BLaER1 treated with 17β-estradiol and CSF1 and Interleukin-3, amounts not matched to agents 10 nM and 100 nM (cell line): ENCODE measurements around the gene SDK1.

Experiments
- H3K27ac ChIP-seq, 11 experiments: shearing (Covaris generic); formaldehyde crosslinking; 2 replicates each; pipeline ENCODE4 v1.8.1; 2022
- H3K27me3 ChIP-seq, 11 experiments: shearing (Covaris generic); formaldehyde crosslinking; 2 replicates each; pipeline ENCODE4 v1.8.1; 2022
- H3K36me3 ChIP-seq, 11 experiments: shearing (Covaris generic); formaldehyde crosslinking; 2 replicates each; pipeline ENCODE4 v1.8.1; 2022
- H3K4me1 ChIP-seq, 10 experiments: shearing (Covaris generic); formaldehyde crosslinking; 2 replicates each; pipeline ENCODE4 v1.8.1; 2022
- H3K4me2 ChIP-seq, 11 experiments: shearing (Covaris generic); formaldehyde crosslinking; 2 replicates each; pipeline ENCODE4 v1.8.1; 2022
- H3K4me3 ChIP-seq, 10 experiments: shearing (Covaris generic); formaldehyde crosslinking; 2 replicates each; pipeline ENCODE4 v1.8.1; 2022
- H3K9ac ChIP-seq, 11 experiments: shearing (Covaris generic); formaldehyde crosslinking; 2 replicates each; pipeline ENCODE4 v1.8.1; 2022
- H3K9me3 ChIP-seq, 11 experiments: shearing (Covaris generic); formaldehyde crosslinking; replicated peaks in 1 of 11; 2 replicates each; pipeline ENCODE4 v1.8.1; 2022
- H4K20me1 ChIP-seq, 11 experiments: shearing (Covaris generic); formaldehyde crosslinking; 2 replicates each; pipeline ENCODE4 v1.8.1; 2022
- Cebpa-rat ChIP-seq, 11 experiments: shearing (Covaris generic); IDR thresholded peaks; 2 replicates each; pipeline ENCODE4 v1.8.1; 2022

Gene SDK1

GRCh38 chr7:3451701-3452100 lies 150.6 kb downstream of the SDK1 start:
- Histone ChIP-seq H3K4me2 (no peak overlapping the region), H3K4me1 (no peaks in the 10 kb centered on the region), H3K9me3 (peaks cover 0 to 2% (median 0%) of the 10 kb centered on the region in 11 experiments; a peak in 4 of 22 replicates), H3K27me3 (no peaks in the 10 kb centered on the region), H4K20me1 (no peaks in the 10 kb centered on the region), H3K36me3 (no peaks in the 10 kb centered on the region), H3K9ac (no peak overlapping the region), H3K4me3 (no peak overlapping the region), H3K27ac (no peak overlapping the region)
- no peak for TF ChIP-seq Cebpa-rat (IDR thresholded peaks at IDR 0.05)

GRCh38 chr7:3453398-3453797 lies 152.3 kb downstream of the SDK1 start:
- Histone ChIP-seq H3K4me1 (no peaks in the 10 kb centered on the region), H3K9me3 (no peaks in the 10 kb centered on the region; a peak in 2 of 22 replicates), H3K4me2 (no peak overlapping the region), H3K27me3 (no peaks in the 10 kb centered on the region), H3K27ac (no peak overlapping the region), H4K20me1 (no peaks in the 10 kb centered on the region), H3K9ac (no peak overlapping the region), H3K36me3 (no peaks in the 10 kb centered on the region), H3K4me3 (no peak overlapping the region)
- TF ChIP-seq Cebpa-rat (IDR thresholded peaks at IDR 0.05) = no peak

GRCh38 chr7:3455806-3456595 lies 154.9 kb downstream of the SDK1 start:
- Histone ChIP-seq H3K27me3 (no peaks in the 10 kb centered on the region), H3K4me2 (no peak overlapping the region), H3K9ac (no peak overlapping the region), H3K4me1 (no peaks in the 10 kb centered on the region), H3K27ac (no peak overlapping the region), H4K20me1 (no peaks in the 10 kb centered on the region), H3K36me3 (no peaks in the 10 kb centered on the region), H3K4me3 (no peak overlapping the region), H3K9me3 (no peaks in the 10 kb centered on the region; a peak in 2 of 22 replicates)
- no peak for TF ChIP-seq Cebpa-rat (IDR thresholded peaks at IDR 0.05)

- Histone ChIP-seq H3K9me3 (no peaks in the 10 kb centered on the region; a peak in 2 of 22 replicates), H3K27me3 (no peaks in the 10 kb centered on the region), H3K4me1 (no peaks in the 10 kb centered on the region), H3K36me3 (no peaks in the 10 kb centered on the region), H3K27ac (no peak overlapping the region), H3K9ac (no peak overlapping the region), H3K4me2 (no peak overlapping the region), H4K20me1 (no peaks in the 10 kb centered on the region), H3K4me3 (no peak overlapping the region)
- TF ChIP-seq Cebpa-rat (IDR thresholded peaks at IDR 0.05) = no peak
These were observed 158.1 kb downstream of the SDK1 start for GRCh38 chr7:3459111-3459510.

GRCh38 chr7:3461923-3462322 lies 160.9 kb downstream of the SDK1 start:
- TF ChIP-seq Cebpa-rat (IDR thresholded peaks at IDR 0.05) = no peak
- no peaks in the 10 kb centered on the region for H3K36me3 ChIP-seq
- H3K9ac ChIP-seq = no peak overlapping the region
- H3K4me2 ChIP-seq = no peak overlapping the region
- no peak overlapping the region for H3K27ac ChIP-seq
- H3K4me1 ChIP-seq = no peaks in the 10 kb centered on the region
- no peaks in the 10 kb centered on the region; a peak in 1 of 22 replicates for H3K9me3 ChIP-seq
- H3K27me3 ChIP-seq = no peaks in the 10 kb centered on the region
- no peak overlapping the region for H3K4me3 ChIP-seq
- H4K20me1 ChIP-seq = no peaks in the 10 kb centered on the region

- Histone ChIP-seq H3K9ac (no peak overlapping the region), H3K9me3 (no peaks in the 10 kb centered on the region), H3K27ac (no peak overlapping the region), H4K20me1 (no peaks in the 10 kb centered on the region), H3K27me3 (no peaks in the 10 kb centered on the region), H3K4me2 (no peak overlapping the region), H3K4me1 (no peaks in the 10 kb centered on the region), H3K4me3 (no peak overlapping the region), H3K36me3 (no peaks in the 10 kb centered on the region)
- no peak for TF ChIP-seq Cebpa-rat (IDR thresholded peaks at IDR 0.05)
These were observed 162.6 kb downstream of the SDK1 start for GRCh38 chr7:3463696-3464095.

- Histone ChIP-seq H3K4me3 (no peak overlapping the region), H3K36me3 (no peaks in the 10 kb centered on the region), H4K20me1 (no peaks in the 10 kb centered on the region), H3K27me3 (no peaks in the 10 kb centered on the region), H3K9me3 (no peaks in the 10 kb centered on the region), H3K4me1 (no peaks in the 10 kb centered on the region), H3K27ac (no peak overlapping the region), H3K9ac (no peak overlapping the region), H3K4me2 (no peak overlapping the region)
- TF ChIP-seq Cebpa-rat (IDR thresholded peaks at IDR 0.05) = no peak
These were observed 164.0 kb downstream of the SDK1 start for GRCh38 chr7:3464900-3465622.

- no peaks in the 10 kb centered on the region for H3K27me3 ChIP-seq
- H3K9ac ChIP-seq = no peak overlapping the region
- no peak overlapping the region for H3K4me2 ChIP-seq
- no peak overlapping the region for H3K4me3 ChIP-seq
- H4K20me1 ChIP-seq = no peaks in the 10 kb centered on the region
- H3K36me3 ChIP-seq = no peaks in the 10 kb centered on the region
- H3K4me1 ChIP-seq = no peaks in the 10 kb centered on the region
- TF ChIP-seq Cebpa-rat (IDR thresholded peaks at IDR 0.05) = no peak
- H3K27ac ChIP-seq = no peak overlapping the region
- H3K9me3 ChIP-seq = no peaks in the 10 kb centered on the region
These were observed 165.2 kb downstream of the SDK1 start for GRCh38 chr7:3466261-3466660.

GRCh38 chr7:3469641-3470040 lies 168.6 kb downstream of the SDK1 start:
- Histone ChIP-seq H3K4me3 (no peak overlapping the region), H3K4me2 (no peak overlapping the region), H3K9me3 (no peaks in the 10 kb centered on the region), H3K36me3 (no peaks in the 10 kb centered on the region), H3K4me1 (no peaks in the 10 kb centered on the region), H4K20me1 (no peaks in the 10 kb centered on the region), H3K27me3 (no peaks in the 10 kb centered on the region), H3K9ac (no peak overlapping the region), H3K27ac (no peak overlapping the region)
- no peak for TF ChIP-seq Cebpa-rat (IDR thresholded peaks at IDR 0.05)

- no peaks in the 10 kb centered on the region for H3K27me3 ChIP-seq
- H3K4me2 ChIP-seq = no peak overlapping the region
- H3K4me1 ChIP-seq = no peaks in the 10 kb centered on the region
- TF ChIP-seq Cebpa-rat (IDR thresholded peaks at IDR 0.05) = no peak
- H4K20me1 ChIP-seq = no peaks in the 10 kb centered on the region
- no peaks in the 10 kb centered on the region for H3K9me3 ChIP-seq
- no peaks in the 10 kb centered on the region for H3K36me3 ChIP-seq
- H3K27ac ChIP-seq = no peak overlapping the region
- H3K9ac ChIP-seq = no peak overlapping the region
- H3K4me3 ChIP-seq = no peak overlapping the region
These were observed 179.1 kb downstream of the SDK1 start for GRCh38 chr7:3480197-3480596.
